HG03457 (cell line): ENCODE results near the gene SAMD4A.

Experiments used
- ATAC-seq: cut with Tn5 transposase; IDR thresholded peaks from one replicate; pipeline ENCODE4 v1.9.1; 2021; ENCODE audit warnings: moderate number of reproducible peaks; ENCODE audit not compliant: unreplicated experiment

Gene SAMD4A

GRCh38 chr14:54773171-54774006 is 206.5 kb downstream of the SAMD4A start:
- peak; percentile 34 for ATAC-seq

GRCh38 chr14:54774824-54775223 is 207.9 kb downstream of the SAMD4A start:
- no peak for ATAC-seq

- ATAC-seq, result no peak
Observed at GRCh38 chr14:54775486-54776140, 208.7 kb downstream of the SAMD4A start.

- ATAC-seq, result no peak
Observed at GRCh38 chr14:54776361-54777001, 209.6 kb downstream of the SAMD4A start.

GRCh38 chr14:54777395-54777794 is 210.5 kb downstream of the SAMD4A start:
- no peak for ATAC-seq

- ATAC-seq, result no peak
Observed at GRCh38 chr14:54778618-54779345, 211.9 kb downstream of the SAMD4A start.

- ATAC-seq, result no peak
Observed at GRCh38 chr14:54781080-54781479, 214.2 kb downstream of the SAMD4A start.

- ATAC-seq, result no peak
Observed at GRCh38 chr14:54781961-54782750, 215.2 kb downstream of the SAMD4A start.

- ATAC-seq, result peak; percentile 68
Observed at GRCh38 chr14:54782751-54783659, 216.1 kb downstream of the SAMD4A start.

- no peak for ATAC-seq
Observed at GRCh38 chr14:54783660-54784015, 216.7 kb downstream of the SAMD4A start.

- ATAC-seq, result no peak
Observed at GRCh38 chr14:54784060-54784459, 217.1 kb downstream of the SAMD4A start.

- ATAC-seq, result no peak
Observed at GRCh38 chr14:54784657-54785056, 217.7 kb downstream of the SAMD4A start.

- no peak for ATAC-seq
Observed at GRCh38 chr14:54785136-54785777, 218.3 kb downstream of the SAMD4A start.

GRCh38 chr14:54785778-54786770 is 219.1 kb downstream of the SAMD4A start:
- no peak for ATAC-seq

GRCh38 chr14:54786838-54787237 is 219.9 kb downstream of the SAMD4A start:
- ATAC-seq, result no peak

- ATAC-seq, result no peak
Observed at GRCh38 chr14:54787261-54787660, 220.3 kb downstream of the SAMD4A start.

- ATAC-seq, result no peak
Observed at GRCh38 chr14:54788701-54789100, 221.8 kb downstream of the SAMD4A start.

GRCh38 chr14:54789166-54789565 is 222.2 kb downstream of the SAMD4A start:
- ATAC-seq, result no peak
